Endodermal cell (in vitro differentiated cells): Measurements from ENCODE around the gene PRKAR2B. TPM values are rescaled to one million over a fixed set of nuclear protein-coding genes. Genes with fewer than 3 reads are reported as not detected.

Experiments
- DNase-seq: peaks from one replicate; pipeline ENCODE4 v3.0.0-alpha.2; 2017
- H3K27ac ChIP-seq: 2 replicates; pipeline ENCODE4 v1.5.1; 2013; ENCODE audit warnings: mild to moderate bottlenecking, low read depth, low read length, moderate library complexity
- H3K27me3 ChIP-seq: 2 replicates; pipeline ENCODE4 v1.6.1; 2013; ENCODE audit warnings: mild to moderate bottlenecking, low read length, moderate library complexity; ENCODE audit not compliant: insufficient read depth, control insufficient read depth, poor library complexity, severe bottlenecking
- H3K36me3 ChIP-seq: 2 replicates; pipeline ENCODE4 v1.7.0; 2013; ENCODE audit warnings: mild to moderate bottlenecking, low read length, moderate library complexity; ENCODE audit not compliant: control insufficient read depth, insufficient read depth
- H3K4me1 ChIP-seq: one replicate; pipeline ENCODE4 v1.7.0; 2013; ENCODE audit warnings: low read length; ENCODE audit not compliant: control insufficient read depth, insufficient read depth
- H3K4me3 ChIP-seq: 2 replicates; pipeline ENCODE4 v1.5.1; 2013; ENCODE audit warnings: mild to moderate bottlenecking, low read length, moderate library complexity
- H3K9ac ChIP-seq: 2 replicates; pipeline ENCODE4 v1.6.1; 2013; ENCODE audit warnings: mild to moderate bottlenecking, low read length, moderate library complexity; ENCODE audit not compliant: poor library complexity, severe bottlenecking; ENCODE audit errors: extremely low read depth
- H3K9me3 ChIP-seq: 2 replicates; pipeline ENCODE4 v1.6.1; 2013; ENCODE audit warnings: mild to moderate bottlenecking, low read length, moderate library complexity; ENCODE audit not compliant: control insufficient read depth
- H3K27ac Mint-ChIP-seq: 2 replicates; pipeline ENCODE4 v1.8.0; 2020; ENCODE audit warnings: mixed read lengths
- H3K27me3 Mint-ChIP-seq: 2 replicates; pipeline ENCODE4 v1.8.0; 2021; ENCODE audit warnings: mild to moderate bottlenecking, mixed read lengths; ENCODE audit not compliant: insufficient read depth
- H3K36me3 Mint-ChIP-seq: 2 replicates; pipeline ENCODE4 v1.8.0; 2020; ENCODE audit warnings: low read depth, mixed read lengths
- H3K4me1 Mint-ChIP-seq: 2 replicates; pipeline ENCODE4 v1.8.0; 2020; ENCODE audit warnings: mixed read lengths
- H3K4me3 Mint-ChIP-seq: 2 replicates; pipeline ENCODE4 v1.8.0; 2020; ENCODE audit warnings: mild to moderate bottlenecking, moderate library complexity, mixed read lengths
- H3K9me3 Mint-ChIP-seq: 2 replicates; pipeline ENCODE4 v1.8.0; 2020; ENCODE audit warnings: mild to moderate bottlenecking, mixed read lengths
- CTCF ChIP-seq: fragments of 200-600 bp; sonication (generic); conservative IDR thresholded peaks from 2 replicates; pipeline ENCODE4 v1.5.0; 2021; ENCODE audit warnings: antibody characterized with exemption, mild to moderate bottlenecking
- WGBS, 2 experiments: methylation state at CpG; one replicate each; pipeline versions ENCODE4 v1.1.5 to v1.1.7; 2013; ENCODE audit warnings: missing lambda C conversion rate in 2 of 2, mixed read lengths in 1 of 2; ENCODE audit not compliant: insufficient coverage in 1 of 2, insufficient read length in 1 of 2; 5-methylcytosine and 5-hydroxymethylcytosine counted together
- total RNA-seq, 2 donors: library from RNA; stranded (reverse); fragmentation: NEBNext Ultra II Directional in 1 of 2; extraction: Animal tissue kit (Norgen Biotek cat#: 25700) in 1 of 2; gene quantifications; 2 replicates in 1 of 2; 3 replicates in 1 of 2; pipeline ENCODE4 v1.2.1, GENCODE V29; 2021

Gene PRKAR2B
- total RNA-seq, 2 donors from 2014 or later, result 7.3 to 10.2 TPM

GRCh38 chr7:107169120-107170050, 124.9 kb downstream of the PRKAR2B start:
- H3K4me1 Mint-ChIP-seq, result peaks cover 15% of the 10 kb centered on the region
- Histone ChIP-seq H3K4me3 (peak overlapping the region; percentile 89), H3K4me1 (no peaks in the 10 kb centered on the region), H3K27me3 (no peaks in the 10 kb centered on the region), H3K9ac (peak overlapping the region; percentile 98), H3K27ac (peak overlapping the region; percentile 97), H3K36me3 (no peaks in the 10 kb centered on the region), H3K9me3 (no peaks in the 10 kb centered on the region)
- no peaks in the 10 kb centered on the region for H3K27me3 Mint-ChIP-seq
- 0 to 2% methylated on average over 10 to 73 of the region's 73 CpGs for WGBS, 2 experiments
- no peaks in the 10 kb centered on the region for H3K9me3 Mint-ChIP-seq
- no peak for TF ChIP-seq CTCF
- H3K36me3 Mint-ChIP-seq, result peaks cover 4% of the 10 kb centered on the region
- peak; percentile 98 for DNase-seq
- peak overlapping the region; percentile 97 for H3K4me3 Mint-ChIP-seq
- peak overlapping the region; percentile 100 for H3K27ac Mint-ChIP-seq

GRCh38 chr7:107170051-107170915, 125.8 kb downstream of the PRKAR2B start:
- DNase-seq, result no peak
- no peaks in the 10 kb centered on the region for H3K36me3 ChIP-seq
- no peaks in the 10 kb centered on the region for H3K4me1 ChIP-seq
- Mint-ChIP-seq H3K36me3 (peaks cover 4% of the 10 kb centered on the region), H3K4me1 (peaks cover 16% of the 10 kb centered on the region), H3K27me3 (no peaks in the 10 kb centered on the region), H3K9me3 (no peaks in the 10 kb centered on the region), H3K27ac (peak overlapping the region; percentile 100), H3K4me3 (peak overlapping the region; percentile 97)
- H3K27me3 ChIP-seq, result no peaks in the 10 kb centered on the region
- WGBS, 2 experiments, result 10 to 26% methylated on average over 4 to 13 of the region's 13 CpGs
- no peak for TF ChIP-seq CTCF
- H3K9ac ChIP-seq, result peak overlapping the region; percentile 98
- H3K4me3 ChIP-seq, result peak overlapping the region; percentile 89
- no peaks in the 10 kb centered on the region for H3K9me3 ChIP-seq
- H3K27ac ChIP-seq, result peak overlapping the region; percentile 97

GRCh38 chr7:107171496-107171895, 127.0 kb downstream of the PRKAR2B start:
- no peak overlapping the region for H3K27ac Mint-ChIP-seq
- DNase-seq, result no peak
- Histone ChIP-seq H3K36me3 (no peaks in the 10 kb centered on the region), H3K4me1 (no peaks in the 10 kb centered on the region), H3K9ac (no peak overlapping the region), H3K27me3 (no peaks in the 10 kb centered on the region), H3K27ac (no peak overlapping the region), H3K9me3 (no peaks in the 10 kb centered on the region), H3K4me3 (no peak overlapping the region)
- no peaks in the 10 kb centered on the region for H3K27me3 Mint-ChIP-seq
- H3K4me3 Mint-ChIP-seq, result no peak overlapping the region
- TF ChIP-seq CTCF, result no peak
- H3K9me3 Mint-ChIP-seq, result no peaks in the 10 kb centered on the region
- H3K4me1 Mint-ChIP-seq, result peaks cover 16% of the 10 kb centered on the region
- H3K36me3 Mint-ChIP-seq, result peaks cover 4% of the 10 kb centered on the region
- WGBS, 2 experiments, result 97 to 100% methylated on average over 5 to 12 of the region's 12 CpGs
